AG09309 (cell line): Measurements from ENCODE around the gene MYO1F.
"Not testable (repeated sequence)": the region's sequence is repeated elsewhere in the genome, so short reads cannot be mapped to it uniquely, and the experiment has no call there.

Experiments used
- DNase-seq: peaks from one replicate; pipeline ENCODE4 v3.0.0-alpha.2; 2010; ENCODE audit warnings: low read depth
- H3K4me3 ChIP-seq: 2 replicates; pipeline ENCODE4 v1.5.1; 2011; ENCODE audit warnings: mild to moderate bottlenecking, low read depth, low read length, moderate library complexity; ENCODE audit not compliant: control insufficient read depth
- TF ChIP-seq, protein P1 (sequence below): IDR thresholded peaks from 2 replicates; pipeline ENCODE4 v1.5.1; 2011; ENCODE audit warnings: mild to moderate bottlenecking, low read depth, low read length, inconsistent platforms; ENCODE audit not compliant: insufficient read depth, control insufficient read depth; ENCODE audit errors: missing control alignments

MYO1F gene

GRCh38 chr19:8577741-8578140 lies 499 bp upstream of the MYO1F start:
- H3K4me3 ChIP-seq, result no peak overlapping the region
- TF ChIP-seq, protein P1, sequence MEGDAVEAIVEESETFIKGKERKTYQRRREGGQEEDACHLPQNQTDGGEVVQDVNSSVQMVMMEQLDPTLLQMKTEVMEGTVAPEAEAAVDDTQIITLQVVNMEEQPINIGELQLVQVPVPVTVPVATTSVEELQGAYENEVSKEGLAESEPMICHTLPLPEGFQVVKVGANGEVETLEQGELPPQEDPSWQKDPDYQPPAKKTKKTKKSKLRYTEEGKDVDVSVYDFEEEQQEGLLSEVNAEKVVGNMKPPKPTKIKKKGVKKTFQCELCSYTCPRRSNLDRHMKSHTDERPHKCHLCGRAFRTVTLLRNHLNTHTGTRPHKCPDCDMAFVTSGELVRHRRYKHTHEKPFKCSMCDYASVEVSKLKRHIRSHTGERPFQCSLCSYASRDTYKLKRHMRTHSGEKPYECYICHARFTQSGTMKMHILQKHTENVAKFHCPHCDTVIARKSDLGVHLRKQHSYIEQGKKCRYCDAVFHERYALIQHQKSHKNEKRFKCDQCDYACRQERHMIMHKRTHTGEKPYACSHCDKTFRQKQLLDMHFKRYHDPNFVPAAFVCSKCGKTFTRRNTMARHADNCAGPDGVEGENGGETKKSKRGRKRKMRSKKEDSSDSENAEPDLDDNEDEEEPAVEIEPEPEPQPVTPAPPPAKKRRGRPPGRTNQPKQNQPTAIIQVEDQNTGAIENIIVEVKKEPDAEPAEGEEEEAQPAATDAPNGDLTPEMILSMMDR, result no peak
- DNase-seq, result no peak

DNA sequence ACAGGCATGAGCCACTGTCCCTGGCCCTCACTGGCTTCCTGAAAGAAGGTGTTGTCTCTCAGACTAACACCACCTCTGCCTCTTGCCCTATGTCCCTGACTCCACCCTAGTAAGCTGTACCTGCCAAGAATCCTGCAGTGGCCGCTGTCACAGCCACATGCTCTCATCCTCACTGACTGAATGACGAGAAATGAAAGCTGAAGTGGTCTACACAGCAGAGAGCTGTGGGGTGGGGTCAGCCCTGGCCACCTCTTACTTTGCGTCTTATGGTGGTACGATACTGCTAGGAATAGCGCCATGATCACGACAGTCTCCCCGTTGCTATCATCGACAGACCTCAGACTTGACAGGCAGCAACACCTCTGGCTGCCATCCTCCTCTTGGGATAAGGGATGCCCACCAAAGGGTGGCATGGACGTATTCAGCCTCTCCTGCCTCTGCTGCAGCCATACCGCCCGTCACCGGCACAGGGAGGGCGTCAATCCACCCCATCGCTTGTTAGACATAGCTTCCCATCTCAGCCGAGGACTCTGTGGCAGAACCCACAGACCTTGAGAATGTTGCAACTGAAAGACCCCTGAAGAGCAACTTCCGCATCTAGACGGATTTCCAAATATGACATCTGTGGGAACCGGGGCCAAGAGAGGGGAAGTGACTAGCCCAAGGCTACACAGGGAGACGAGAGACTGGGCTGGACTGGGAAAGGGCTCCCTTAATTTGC lies 809 bp downstream of the MYO1F start:
- H3K4me3 ChIP-seq, result no peak overlapping the region
- TF ChIP-seq, protein P1, result no peak
- no peak for DNase-seq

GRCh38 chr19:8575467-8575997 lies 1.7 kb downstream of the MYO1F start:
- no peak overlapping the region for H3K4me3 ChIP-seq
- DNase-seq, result no peak
- TF ChIP-seq, protein P1, result no peak

DNA sequence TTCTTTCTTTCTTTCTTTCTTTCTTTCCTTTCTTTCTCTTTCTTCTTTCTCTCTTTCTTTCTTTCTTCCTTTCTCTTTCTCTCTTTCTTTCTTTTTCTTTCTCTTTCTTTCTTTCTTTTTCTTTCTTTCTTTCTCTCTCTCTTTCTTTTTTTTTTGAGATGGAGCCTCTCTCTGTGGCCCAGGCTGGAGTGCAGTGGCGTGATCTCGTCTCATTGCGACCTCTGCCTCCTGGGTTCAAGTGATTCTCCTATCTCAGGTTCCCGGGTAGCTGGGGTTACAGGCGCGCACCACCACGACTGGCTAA lies 2.7 kb downstream of the MYO1F start:
- not testable (repeated sequence) for DNase-seq, H3K4me3 ChIP-seq

GRCh38 chr19:8573316-8573715 lies 3.9 kb downstream of the MYO1F start:
- TF ChIP-seq, protein P1, result no peak
- no peak overlapping the region for H3K4me3 ChIP-seq
- DNase-seq, result no peak

- DNase-seq, result no peak
- TF ChIP-seq, protein P1, result no peak
- H3K4me3 ChIP-seq, result no peak overlapping the region
These were observed 6.2 kb downstream of the MYO1F start for GRCh38 chr19:8571006-8571411.

DNA sequence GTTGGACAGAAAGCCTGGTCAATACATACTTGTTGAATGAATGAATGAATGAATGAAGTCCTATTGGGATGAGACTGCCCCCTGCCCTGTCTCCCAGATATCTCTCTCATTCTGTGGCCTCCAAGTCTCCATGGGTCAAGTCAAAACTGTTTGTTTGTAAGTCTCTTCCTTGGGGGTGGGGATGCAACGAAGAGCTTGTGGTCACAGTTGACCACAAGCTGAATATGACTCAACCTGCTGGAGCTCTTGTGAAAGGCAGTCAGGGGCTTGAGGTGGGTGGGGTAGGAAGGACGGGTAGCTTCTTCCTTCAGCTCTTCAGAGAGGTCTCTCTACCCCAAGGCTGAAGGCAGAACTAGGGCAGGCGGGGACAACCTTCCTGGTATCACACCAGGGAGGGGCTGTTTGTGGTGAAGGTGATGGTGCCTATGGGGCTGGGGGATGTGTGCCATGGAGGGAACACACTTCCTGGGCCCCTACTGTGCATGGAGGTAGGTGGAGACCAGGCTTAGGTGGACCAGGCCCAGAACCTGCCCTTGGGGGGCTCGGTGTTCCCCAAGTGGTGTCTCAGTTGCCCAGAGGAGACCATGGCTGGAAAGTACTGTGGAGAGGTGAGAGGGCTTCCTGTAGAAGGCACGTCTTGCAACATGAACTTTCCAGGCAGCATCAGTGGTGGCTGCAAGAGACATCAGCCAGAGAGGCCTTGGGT lies 8.0 kb downstream of the MYO1F start:
- DNase-seq, result peak; percentile 90
- H3K4me3 ChIP-seq, result no peak overlapping the region
- TF ChIP-seq, protein P1, result no peak
